Stimulated activated naive CD4-positive, alpha-beta T cell (primary cell): Measurements from ENCODE around the gene NDEL1.

Experiments
- DNase-seq, 6 experiments: peaks; one replicate each; lab custom pipeline; 2025; lab: John Stamatoyannopoulos, UW

The NDEL1 gene

GRCh38 chr17:8502126-8502525 lies 66.4 kb downstream of the NDEL1 start:
- no peak for DNase-seq

GRCh38 chr17:8503368-8503767 lies 67.7 kb downstream of the NDEL1 start:
- no peak for DNase-seq

GRCh38 chr17:8503807-8504206 lies 68.1 kb downstream of the NDEL1 start:
- no peak for DNase-seq

- no peak for DNase-seq
Measured at GRCh38 chr17:8504460-8505207, 69.0 kb downstream of the NDEL1 start.

- DNase-seq: no peak
Measured at GRCh38 chr17:8506145-8506544, 70.5 kb downstream of the NDEL1 start.

- no peak for DNase-seq
Measured at GRCh38 chr17:8514801-8515200, 79.1 kb downstream of the NDEL1 start.
